Suprapubic skin (tissue), 4 donors: ENCODE measurements around the gene SSR4. TPM values are rescaled to one million over a fixed set of nuclear protein-coding genes. Genes with fewer than 3 reads are reported as not detected.

Experiments used
- DNase-seq, 2 donors: peaks; one replicate each; pipeline ENCODE4 v3.0.0-alpha.2; 2019; ENCODE audit warnings: low spot score in 2 of 2
- H3K27ac ChIP-seq: fragments of 200-600 bp; sonication (generic); one replicate; pipeline ENCODE4 v1.5.1; 2019
- H3K27me3 ChIP-seq: fragments of 200-600 bp; sonication (generic); one replicate; pipeline ENCODE4 v1.5.1; 2019
- H3K36me3 ChIP-seq: fragments of 200-600 bp; sonication (generic); one replicate; pipeline ENCODE4 v1.5.1; 2019
- H3K4me1 ChIP-seq: fragments of 200-600 bp; sonication (generic); one replicate; pipeline ENCODE4 v1.5.1; 2019
- H3K4me3 ChIP-seq: fragments of 200-600 bp; sonication (generic); one replicate; pipeline ENCODE4 v1.5.1; 2019; ENCODE audit warnings: mild to moderate bottlenecking
- H3K9me3 ChIP-seq: fragments of 200-600 bp; sonication (generic); one replicate; pipeline ENCODE4 v1.5.1; 2019
- CTCF ChIP-seq, 2 donors: fragments of 200-600 bp in 1 of 2; fragments of 450-650 bp in 1 of 2; sonication (generic) in 1 of 2; IDR thresholded peaks; one replicate each; pipeline ENCODE4 v1.5.1; 2016 to 2019; ENCODE audit warnings: antibody characterized with exemption in 2 of 2, mild to moderate bottlenecking in 1 of 2, moderate library complexity in 1 of 2
- EP300 ChIP-seq: sonication (generic); formaldehyde crosslinking; IDR thresholded peaks from one replicate; pipeline ENCODE4 v1.6.1; 2017; ENCODE audit warnings: antibody characterized with exemption
- POLR2A ChIP-seq, 2 donors: fragments of 450-650 bp; IDR thresholded peaks; one replicate each; pipeline ENCODE4 v1.6.1; 2017; ENCODE audit warnings: antibody characterized with exemption in 2 of 2, mild to moderate bottlenecking in 2 of 2, moderate library complexity in 2 of 2
- POLR2AphosphoS5 ChIP-seq, 3 donors: sonication (generic); formaldehyde crosslinking; IDR thresholded peaks; one replicate each; pipeline ENCODE4 v1.6.1; 2017; ENCODE audit warnings: antibody characterized with exemption in 3 of 3
- WGBS: methylation state at CpG from one replicate; pipeline ENCODE4 v1.1.5; 2018; 5-methylcytosine and 5-hydroxymethylcytosine counted together
- total RNA-seq, 4 donors: library from RNA; depleted of rRNA; stranded (reverse); fragments of >200 nt; gene quantifications; one replicate each; pipeline ENCODE4 v1.1.0, GENCODE V29; 2016

Gene SSR4
- total RNA-seq, 4 donors from 2014 or later: 86.7 to 200 (median 150) TPM

GRCh38 chrX:153801669-153802068 is 7.2 kb downstream of the SSR4 start:
- Histone ChIP-seq H3K4me3 (no peak overlapping the region), H3K27ac (no peak overlapping the region), H3K36me3 (peaks cover 16% of the 10 kb centered on the region), H3K9me3 (no peaks in the 10 kb centered on the region), H3K27me3 (no peaks in the 10 kb centered on the region), H3K4me1 (no peaks in the 10 kb centered on the region)
- WGBS: 67% methylated on average over 1 of the region's 8 CpGs
- TF ChIP-seq POLR2A (IDR thresholded peaks at IDR 0.05) (no peak), POLR2AphosphoS5 (IDR thresholded peaks at IDR 0.05) (no peak), EP300 (no peak), CTCF (IDR thresholded peaks at IDR 0.05) (no peak)
- DNase-seq: no peak

- Histone ChIP-seq H3K4me1 (no peaks in the 10 kb centered on the region), H3K27me3 (no peaks in the 10 kb centered on the region), H3K9me3 (no peaks in the 10 kb centered on the region), H3K27ac (no peak overlapping the region), H3K4me3 (no peak overlapping the region), H3K36me3 (peaks cover 9% of the 10 kb centered on the region)
- DNase-seq: no peak
- 78% methylated on average over 12 of the region's 14 CpGs for WGBS
- TF ChIP-seq CTCF (IDR thresholded peaks at IDR 0.05) (no peak), POLR2AphosphoS5 (IDR thresholded peaks at IDR 0.05) (no peak), EP300 (no peak)
Measured at GRCh38 chrX:153802513-153803045, 8.1 kb downstream of the SSR4 start.

GRCh38 chrX:153803211-153804099 is 9.0 kb downstream of the SSR4 start:
- no peaks in the 10 kb centered on the region for H3K4me1 ChIP-seq
- H3K9me3 ChIP-seq: no peaks in the 10 kb centered on the region
- WGBS: 94% methylated on average over 59 of the region's 87 CpGs
- TF ChIP-seq EP300: no peak
- TF ChIP-seq POLR2A (IDR thresholded peaks at IDR 0.05): no peak
- no peak for TF ChIP-seq POLR2AphosphoS5 (IDR thresholded peaks at IDR 0.05)
- TF ChIP-seq CTCF (IDR thresholded peaks at IDR 0.05): no peak
- H3K27ac ChIP-seq: no peak overlapping the region
- no peak overlapping the region for H3K4me3 ChIP-seq
- DNase-seq: no peak
- H3K36me3 ChIP-seq: no peaks in the 10 kb centered on the region
- no peaks in the 10 kb centered on the region for H3K27me3 ChIP-seq

- Histone ChIP-seq H3K27me3 (no peaks in the 10 kb centered on the region), H3K27ac (no peak overlapping the region), H3K36me3 (no peaks in the 10 kb centered on the region), H3K4me3 (no peak overlapping the region), H3K9me3 (no peaks in the 10 kb centered on the region), H3K4me1 (no peaks in the 10 kb centered on the region)
- no peak for DNase-seq
- 98% methylated on average over 10 of the region's 34 CpGs for WGBS
- TF ChIP-seq CTCF (IDR thresholded peaks at IDR 0.05) (no peak), EP300 (no peak), POLR2AphosphoS5 (IDR thresholded peaks at IDR 0.05) (no peak), POLR2A (IDR thresholded peaks at IDR 0.05) (no peak)
Measured at GRCh38 chrX:153804100-153804595, 9.7 kb downstream of the SSR4 start.

GRCh38 chrX:153804621-153805020 is 10.2 kb downstream of the SSR4 start:
- Histone ChIP-seq H3K27me3 (no peaks in the 10 kb centered on the region), H3K36me3 (no peaks in the 10 kb centered on the region), H3K4me1 (no peaks in the 10 kb centered on the region), H3K27ac (no peak overlapping the region), H3K4me3 (no peak overlapping the region), H3K9me3 (no peaks in the 10 kb centered on the region)
- DNase-seq: no peak
- no peak for TF ChIP-seq CTCF (IDR thresholded peaks at IDR 0.05)
- no peak for TF ChIP-seq EP300
- TF ChIP-seq POLR2AphosphoS5 (IDR thresholded peaks at IDR 0.05): no peak
- no peak for TF ChIP-seq POLR2A (IDR thresholded peaks at IDR 0.05)
- 98% methylated on average over 12 of the region's 25 CpGs for WGBS
